ENCODE data around the gene SLC25A46. TPM values are rescaled to one million over a fixed set of nuclear protein-coding genes. Genes with fewer than 3 reads are reported as not detected.
"Not testable (repeated sequence)": the region's sequence is repeated elsewhere in the genome, so short reads cannot be mapped to it uniquely, and the experiment has no call there.

Gene SLC25A46
- total and polyA plus RNA-seq, 7 donors: 25.7 to 71.7 (median 51.6) TPM

DNA sequence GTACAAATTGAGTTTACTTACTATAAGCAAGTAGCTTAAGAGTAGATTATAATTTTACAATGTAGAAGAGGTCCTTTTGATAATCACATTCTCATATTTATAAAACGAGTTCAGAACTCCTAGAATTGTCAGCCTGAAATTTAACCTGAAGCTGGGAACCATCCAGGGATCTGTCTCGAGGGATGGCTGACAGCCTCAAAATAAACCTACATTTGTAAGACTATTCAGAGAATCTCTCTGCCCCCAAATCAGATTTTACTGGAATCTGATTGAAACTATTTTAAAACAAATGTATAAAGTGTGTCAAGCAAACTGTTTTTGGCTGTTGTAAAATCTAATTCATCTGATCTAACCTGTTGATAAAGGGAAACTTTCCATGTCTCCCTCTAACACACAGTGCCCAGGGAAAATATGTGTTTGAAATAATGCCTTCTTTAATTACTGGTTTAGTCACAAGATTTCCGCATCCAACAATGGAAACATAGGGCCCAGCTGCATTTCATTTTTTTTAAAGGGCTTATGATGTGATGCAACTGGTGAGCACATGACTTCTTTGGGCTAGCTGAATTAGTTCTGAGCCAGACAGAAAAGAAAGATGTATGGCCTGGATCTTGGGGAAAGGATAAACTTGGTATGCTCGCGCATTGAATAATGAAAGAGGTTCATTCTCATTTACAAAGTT is 30.3 kb downstream of the SLC25A46 start:
- Histone ChIP-seq H3K4me3 (no peak overlapping the region), H3K27ac (peak overlapping the region in 1 of 4 donors; percentile 9), H3K4me1 (peaks cover 0 to 6% (median 0%) of the 10 kb centered on the region in 4 donors), H3K9me3 (no peaks in the 10 kb centered on the region), H3K27me3 (no peaks in the 10 kb centered on the region), H3K36me3 (no peaks in the 10 kb centered on the region)
- intact Hi-C loops (cut with DNase I): no loop called here
- DNase-seq: no peak
- 53 to 66% methylated on average over 5 of the region's 5 CpGs for WGBS, 2 donors
- TF ChIP-seq EP300 (IDR thresholded peaks at IDR 0.05) (no peak), POLR2AphosphoS5 (IDR thresholded peaks at IDR 0.05) (peak in 2 of 4 donors; percentile 23 to 53), POLR2A (IDR thresholded peaks at IDR 0.05) (no peak)
- TF ChIP-seq, protein P1, sequence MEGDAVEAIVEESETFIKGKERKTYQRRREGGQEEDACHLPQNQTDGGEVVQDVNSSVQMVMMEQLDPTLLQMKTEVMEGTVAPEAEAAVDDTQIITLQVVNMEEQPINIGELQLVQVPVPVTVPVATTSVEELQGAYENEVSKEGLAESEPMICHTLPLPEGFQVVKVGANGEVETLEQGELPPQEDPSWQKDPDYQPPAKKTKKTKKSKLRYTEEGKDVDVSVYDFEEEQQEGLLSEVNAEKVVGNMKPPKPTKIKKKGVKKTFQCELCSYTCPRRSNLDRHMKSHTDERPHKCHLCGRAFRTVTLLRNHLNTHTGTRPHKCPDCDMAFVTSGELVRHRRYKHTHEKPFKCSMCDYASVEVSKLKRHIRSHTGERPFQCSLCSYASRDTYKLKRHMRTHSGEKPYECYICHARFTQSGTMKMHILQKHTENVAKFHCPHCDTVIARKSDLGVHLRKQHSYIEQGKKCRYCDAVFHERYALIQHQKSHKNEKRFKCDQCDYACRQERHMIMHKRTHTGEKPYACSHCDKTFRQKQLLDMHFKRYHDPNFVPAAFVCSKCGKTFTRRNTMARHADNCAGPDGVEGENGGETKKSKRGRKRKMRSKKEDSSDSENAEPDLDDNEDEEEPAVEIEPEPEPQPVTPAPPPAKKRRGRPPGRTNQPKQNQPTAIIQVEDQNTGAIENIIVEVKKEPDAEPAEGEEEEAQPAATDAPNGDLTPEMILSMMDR (IDR thresholded peaks at IDR 0.05): no peak

GRCh38 chr5:110770286-110770685 is 31.5 kb downstream of the SLC25A46 start:
- no peaks in the 10 kb centered on the region for H3K36me3 ChIP-seq
- H3K9me3 ChIP-seq: no peaks in the 10 kb centered on the region
- no peak overlapping the region for H3K4me3 ChIP-seq
- no peaks in the 10 kb centered on the region for H3K27me3 ChIP-seq
- intact Hi-C loops (cut with DNase I): no loop called here
- no peak overlapping the region for H3K27ac ChIP-seq
- H3K4me1 ChIP-seq: peaks cover 0 to 6% (median 0%) of the 10 kb centered on the region in 4 donors
- TF ChIP-seq, protein P1 (IDR thresholded peaks at IDR 0.05): no peak
- TF ChIP-seq EP300 (IDR thresholded peaks at IDR 0.05): no peak
- TF ChIP-seq POLR2A (IDR thresholded peaks at IDR 0.05): no peak
- no peak for TF ChIP-seq POLR2AphosphoS5 (IDR thresholded peaks at IDR 0.05)
- no peak for DNase-seq

- no peak overlapping the region for H3K4me3 ChIP-seq
- intact Hi-C loops (cut with DNase I): no loop called here
- TF ChIP-seq POLR2AphosphoS5 (IDR thresholded peaks at IDR 0.05): no peak
- TF ChIP-seq, protein P1 (IDR thresholded peaks at IDR 0.05): no peak
- TF ChIP-seq EP300 (IDR thresholded peaks at IDR 0.05): no peak
- no peak for TF ChIP-seq POLR2A (IDR thresholded peaks at IDR 0.05)
- DNase-seq: no peak
- peaks cover 0 to 2% (median 0%) of the 10 kb centered on the region in 4 donors for H3K9me3 ChIP-seq
- H3K27me3 ChIP-seq: no peaks in the 10 kb centered on the region
- H3K36me3 ChIP-seq: no peaks in the 10 kb centered on the region
- no peak overlapping the region for H3K27ac ChIP-seq
- H3K4me1 ChIP-seq: no peaks in the 10 kb centered on the region
These were observed 46.1 kb downstream of the SLC25A46 start for GRCh38 chr5:110784901-110785300.

DNA sequence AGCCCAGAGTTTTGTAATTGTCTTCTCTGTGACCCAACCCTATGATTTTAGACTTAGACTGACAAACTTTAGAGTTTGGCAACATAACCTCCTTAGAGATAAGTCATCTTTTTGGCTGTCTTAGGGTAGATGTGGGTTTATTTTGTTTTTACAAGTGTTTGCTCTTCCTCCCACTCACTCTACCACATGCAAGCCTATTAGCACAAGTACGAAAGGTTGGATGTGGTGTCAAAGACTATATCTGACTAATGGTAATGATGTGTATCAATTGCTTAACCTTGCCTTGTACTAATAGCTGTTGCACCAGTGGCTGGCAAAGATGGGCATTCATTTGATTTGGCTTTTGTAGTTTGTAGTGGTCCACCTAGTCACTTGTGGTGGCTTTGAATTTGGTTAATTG is 46.5 kb downstream of the SLC25A46 start:
- whole genome bisulfite sequencing, 2 donors: 31 to 62% methylated on average over 1 of the region's 1 CpG
- intact Hi-C loops (cut with DNase I): no loop called here
- Histone ChIP-seq H3K36me3 (no peaks in the 10 kb centered on the region), H3K27me3 (no peaks in the 10 kb centered on the region), H3K9me3 (peaks cover 0 to 2% (median 0%) of the 10 kb centered on the region in 4 donors), H3K4me1 (no peaks in the 10 kb centered on the region), H3K27ac (no peak overlapping the region), H3K4me3 (no peak overlapping the region)
- DNase-seq: no peak
- TF ChIP-seq EP300 (IDR thresholded peaks at IDR 0.05): no peak
- TF ChIP-seq, protein P1 (IDR thresholded peaks at IDR 0.05): no peak
- no peak for TF ChIP-seq POLR2AphosphoS5 (IDR thresholded peaks at IDR 0.05)

DNA sequence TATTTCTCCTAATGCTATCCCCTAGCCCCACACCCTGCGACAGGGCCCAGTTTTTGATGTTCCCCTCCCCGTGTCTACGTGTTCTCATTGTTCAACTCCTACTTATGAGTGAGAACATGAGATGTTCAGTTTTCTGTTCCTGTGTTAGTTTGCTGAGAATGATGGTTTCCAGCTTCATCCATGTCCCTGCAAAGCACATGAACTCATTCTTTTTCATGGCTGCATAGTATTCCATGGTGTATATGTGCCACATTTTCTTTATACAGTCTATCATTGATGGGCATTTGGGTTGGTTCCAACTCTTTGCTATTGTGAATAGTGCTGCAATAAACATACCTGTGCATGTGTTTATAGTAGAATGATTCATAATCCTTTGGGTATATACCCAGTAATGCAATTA is 49.2 kb downstream of the SLC25A46 start:
- H3K9me3 ChIP-seq; H3K36me3 ChIP-seq; H3K27ac ChIP-seq; H3K4me1 ChIP-seq; intact Hi-C loops (cut with DNase I); H3K4me3 ChIP-seq; H3K27me3 ChIP-seq; DNase-seq: not testable (repeated sequence)
- WGBS, 2 donors: 92 to 94% methylated on average over 3 of the region's 3 CpGs
